Measurements from ENCODE around the gene DDB1.

The DDB1 gene

DNA sequence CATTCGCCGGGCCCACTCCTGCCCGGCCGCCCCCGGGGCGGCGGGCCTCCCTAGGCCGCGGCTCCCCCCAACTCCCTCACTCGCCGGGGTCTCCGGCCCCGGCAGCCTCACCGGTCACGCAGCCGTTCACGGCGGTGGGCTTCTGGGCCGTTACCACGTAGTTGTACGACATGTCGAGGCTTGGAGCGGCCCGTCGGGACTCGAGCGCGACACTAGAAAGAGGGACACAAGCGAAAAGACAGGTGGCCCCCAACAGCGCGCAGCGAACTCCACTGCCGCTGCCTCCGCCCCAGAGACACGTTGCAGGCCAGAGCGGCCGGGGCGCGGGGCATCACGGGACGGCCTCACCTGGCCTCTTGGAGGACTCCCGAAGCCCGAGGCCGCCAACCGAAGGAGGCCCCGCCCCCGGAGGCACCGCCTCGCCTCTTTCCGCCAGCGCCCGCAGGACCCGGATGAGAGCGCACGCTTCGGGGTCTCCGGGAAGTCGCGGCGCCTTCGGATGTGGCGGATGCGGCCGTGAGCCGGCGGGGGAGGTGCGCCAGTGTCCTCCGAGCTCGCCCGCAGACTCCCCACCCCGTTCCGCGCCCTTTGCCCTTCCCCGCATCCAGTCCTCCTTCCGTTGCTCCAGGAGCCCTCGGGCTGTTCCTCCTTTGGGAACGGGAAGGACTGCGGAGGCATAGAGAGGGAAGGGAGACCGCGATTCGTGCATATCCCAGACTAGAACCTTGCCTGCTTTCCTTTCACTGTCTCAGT is at the start of gene DDB1, which contains the start of gene TKFC:
DDB1 (minus strand) TSS at position 309 of the 753 bp plus-strand sequence; CDS start at position 172, 137 bp downstream.
TKFC (plus strand) TSS at position 432 of the 753 bp plus-strand sequence. CDS start 1,501 bp downstream, outside the sequence.
- DNase-seq, result peak; percentile 89

GRCh38 chr11:61380884-61381283 is 48.0 kb upstream of the DDB1 start:
- no peak for DNase-seq

GRCh38 chr11:61378713-61379313 is 45.9 kb upstream of the DDB1 start:
- peak; percentile 95 for DNase-seq

GRCh38 chr11:61377461-61378160 is 44.7 kb upstream of the DDB1 start:
- peak; percentile 21 for DNase-seq

DNA sequence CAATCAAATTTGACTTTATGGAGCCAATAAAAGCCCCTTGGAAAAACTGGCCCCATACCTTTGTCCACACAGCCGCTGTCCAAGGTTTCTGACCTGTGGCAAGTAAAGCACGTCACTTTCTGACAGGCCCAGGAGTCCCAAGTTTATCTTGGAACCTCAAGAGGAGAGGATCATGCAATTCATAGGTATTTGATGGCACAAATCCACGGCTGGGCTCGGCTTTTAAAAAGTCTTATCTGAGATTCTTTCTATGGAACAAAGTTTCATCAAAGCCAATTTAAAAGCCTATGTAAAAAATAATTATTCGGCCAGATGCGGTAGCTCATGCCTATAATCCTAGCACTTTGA is 42.8 kb upstream of the DDB1 start:
- DNase-seq, result no peak

GRCh38 chr11:61372659-61373420 is 39.9 kb upstream of the DDB1 start:
- no peak for DNase-seq

DNA sequence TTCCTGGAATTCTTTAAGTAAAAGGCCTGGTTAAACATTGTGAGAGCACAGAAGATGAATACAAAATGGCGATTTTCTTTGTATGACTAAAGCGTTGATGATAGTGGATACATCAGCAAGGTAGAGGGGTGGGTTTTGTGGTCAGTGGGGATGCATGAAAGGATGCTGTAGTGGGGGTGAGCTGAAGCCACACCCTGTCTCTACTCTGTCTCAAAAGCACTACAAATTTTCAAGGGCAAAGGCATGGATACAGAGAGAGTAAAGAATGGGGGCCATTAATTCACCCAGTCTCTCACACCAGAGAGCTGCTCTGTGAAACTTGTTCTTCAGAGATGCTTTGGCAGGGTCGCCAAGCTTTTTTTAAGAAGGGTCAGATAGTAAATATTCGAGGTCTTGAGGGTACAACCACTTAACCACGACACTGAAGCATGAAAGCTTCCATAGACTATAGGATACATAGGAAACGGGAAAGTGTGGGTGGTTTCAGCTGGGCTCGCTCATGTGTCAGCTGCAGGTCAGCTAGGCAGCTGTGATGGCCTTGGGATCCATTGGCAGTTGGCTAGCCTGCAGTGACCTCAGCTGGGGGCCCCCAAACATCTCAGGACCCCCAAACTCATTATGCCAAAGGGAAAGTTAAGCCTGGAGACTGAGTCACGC is 37.6 kb upstream of the DDB1 start:
- peak; percentile 9 for DNase-seq

GRCh38 chr11:61369372-61370348 is 36.8 kb upstream of the DDB1 start:
- DNase-seq, result peak; percentile 92

DNA sequence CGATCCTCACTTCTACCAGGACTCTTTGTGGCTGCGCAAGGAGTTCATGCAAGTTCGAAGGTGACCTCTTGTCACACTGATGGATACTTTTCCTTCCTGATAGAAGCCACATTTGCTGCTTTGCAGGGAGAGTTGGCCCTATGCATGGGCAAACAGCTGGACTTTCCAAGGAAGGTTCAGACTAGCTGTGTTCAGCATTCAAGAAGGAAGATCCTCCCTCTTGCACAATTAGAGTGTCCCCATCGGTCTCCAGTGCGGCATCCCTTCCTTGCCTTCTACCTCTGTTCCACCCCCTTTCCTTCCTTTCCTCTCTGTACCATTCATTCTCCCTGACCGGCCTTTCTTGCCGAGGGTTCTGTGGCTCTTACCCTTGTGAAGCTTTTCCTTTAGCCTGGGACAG is 35.7 kb upstream of the DDB1 start:
- DNase-seq, result no peak

DNA sequence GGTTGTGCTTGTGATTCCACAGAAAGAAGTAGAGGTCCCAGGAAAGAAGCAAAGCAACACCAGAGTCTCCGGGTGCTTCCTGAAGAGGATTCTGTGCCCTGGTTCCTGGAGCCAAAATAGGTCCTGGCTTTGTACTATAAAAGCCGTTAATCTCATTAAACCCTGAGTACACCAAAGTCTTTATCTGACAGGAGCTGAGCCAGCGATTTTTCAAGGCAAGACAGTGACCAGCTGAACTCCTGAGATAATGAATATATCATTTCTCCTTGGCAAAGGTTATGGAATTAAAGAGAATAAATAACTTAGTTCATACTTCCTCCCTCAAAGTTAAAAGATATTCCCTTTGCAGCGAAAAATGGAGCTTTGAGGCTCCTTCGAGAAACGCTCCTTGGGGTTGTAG is 34.5 kb upstream of the DDB1 start:
- no peak for DNase-seq

GRCh38 chr11:61364012-61364675 is 31.2 kb upstream of the DDB1 start:
- no peak for DNase-seq

- DNase-seq, result peak; percentile 27
Measured at GRCh38 chr11:61362542-61362875, 29.6 kb upstream of the DDB1 start.

GRCh38 chr11:61361741-61362541 is 29.0 kb upstream of the DDB1 start, which contains the start of the genes CYB561A3 and TMEM138:
CYB561A3 (minus strand) TSS chr11:61361882; CDS start chr11:61356713, 5,169 bp downstream.
TMEM138 (plus strand) TSS chr11:61362374; CDS start chr11:61364391, 2,017 bp downstream.
- peak; percentile 95 for DNase-seq

- DNase-seq, result no peak
Measured at GRCh38 chr11:61361237-61361740, 28.4 kb upstream of the DDB1 start.

DNA sequence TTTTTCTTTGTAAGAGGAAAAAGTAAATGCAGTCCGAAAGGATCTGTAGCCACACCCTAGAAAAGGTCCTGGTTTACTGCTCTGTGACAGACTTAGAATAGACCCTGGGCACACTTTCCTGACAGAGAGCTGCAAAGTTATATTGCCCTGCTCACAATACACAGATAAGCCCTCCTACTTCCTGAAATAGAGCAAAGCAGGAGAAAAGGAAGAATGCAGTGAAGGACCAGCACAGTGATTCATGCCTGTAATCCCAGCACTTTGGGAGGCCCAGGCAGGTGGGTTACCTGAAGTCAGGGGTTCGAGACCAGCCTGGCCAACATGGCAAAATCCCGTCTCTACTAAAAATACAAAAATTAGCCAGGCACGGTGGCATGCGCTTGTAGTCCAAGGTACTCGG is 26.6 kb upstream of the DDB1 start:
- DNase-seq, result no peak

GRCh38 chr11:61358566-61358965 is 25.7 kb upstream of the DDB1 start:
- no peak for DNase-seq

GRCh38 chr11:61357894-61358239 is 25.0 kb upstream of the DDB1 start:
- DNase-seq, result no peak

- no peak for DNase-seq
Measured at GRCh38 chr11:61357233-61357893, 24.5 kb upstream of the DDB1 start.

DNA sequence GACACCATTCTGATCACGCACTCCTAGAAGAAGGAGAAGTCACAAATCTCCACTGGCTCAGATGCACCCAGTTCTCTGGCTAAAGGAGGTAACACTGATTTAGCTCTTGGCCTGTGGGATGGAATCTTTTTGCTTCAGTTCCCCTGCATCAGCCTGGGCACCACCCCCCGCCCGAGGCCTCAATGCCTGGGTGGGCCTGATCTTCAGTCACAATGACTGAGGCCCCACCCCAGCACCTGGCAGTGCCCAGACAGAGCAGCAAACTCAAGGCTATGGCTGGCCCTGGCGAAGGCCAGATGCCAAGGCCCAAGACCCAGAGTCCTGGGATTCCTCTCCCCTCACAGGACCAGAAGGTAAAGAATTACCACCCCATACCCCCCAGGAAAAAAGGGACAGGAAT is 23.8 kb upstream of the DDB1 start:
- DNase-seq, result no peak
